HL-60 (cell line): Measurements from ENCODE around the gene SERPINB13.

Source experiments
- DNase-seq, 2 experiments: peaks; one replicate each; pipeline ENCODE4 v3.0.0-alpha.2; 2010 to 2020; ENCODE audit warnings: low read depth in 1 of 2, low spot score in 1 of 2
- H3K27ac ChIP-seq: fragments of 250-450 bp; sonication (Bioruptor Pico); replicated peaks from 2 replicates; pipeline ENCODE4 v1.5.1; 2020; ENCODE audit warnings: mild to moderate bottlenecking, moderate library complexity
- H3K27me3 ChIP-seq: fragments of 250-450 bp; sonication (Bioruptor Pico); 2 replicates; pipeline ENCODE4 v1.5.1; 2021; ENCODE audit warnings: mild to moderate bottlenecking, moderate library complexity; ENCODE audit not compliant: insufficient read depth, poor library complexity, severe bottlenecking
- H3K4me3 ChIP-seq: replicated peaks from 2 replicates; pipeline ENCODE4 v1.5.1; 2011; ENCODE audit warnings: mild to moderate bottlenecking, control low read depth, low read length; ENCODE audit not compliant: insufficient read depth
- GABPA ChIP-seq: IDR thresholded peaks from 2 replicates; pipeline ENCODE4 v1.6.1; 2012; ENCODE audit warnings: low read depth
- POLR2AphosphoS5 ChIP-seq: IDR thresholded peaks from 2 replicates; pipeline ENCODE4 v1.6.1; 2012; ENCODE audit warnings: low read depth
- SPI1 ChIP-seq: IDR thresholded peaks from 2 replicates; pipeline ENCODE4 v1.6.1; 2012; ENCODE audit warnings: low read depth, mild to moderate bottlenecking, borderline replicate concordance
- TF ChIP-seq, protein P1 (sequence below): IDR thresholded peaks from 2 replicates; pipeline ENCODE4 v1.6.1; 2012; ENCODE audit warnings: low read depth; ENCODE audit not compliant: insufficient replicate concordance
- TF ChIP-seq, protein P2 (sequence below): IDR thresholded peaks from one replicate; pipeline ENCODE4 v1.5.1; 2011; ENCODE audit warnings: low read length, control low read depth, inconsistent platforms; ENCODE audit not compliant: insufficient read depth

The SERPINB13 gene

DNA sequence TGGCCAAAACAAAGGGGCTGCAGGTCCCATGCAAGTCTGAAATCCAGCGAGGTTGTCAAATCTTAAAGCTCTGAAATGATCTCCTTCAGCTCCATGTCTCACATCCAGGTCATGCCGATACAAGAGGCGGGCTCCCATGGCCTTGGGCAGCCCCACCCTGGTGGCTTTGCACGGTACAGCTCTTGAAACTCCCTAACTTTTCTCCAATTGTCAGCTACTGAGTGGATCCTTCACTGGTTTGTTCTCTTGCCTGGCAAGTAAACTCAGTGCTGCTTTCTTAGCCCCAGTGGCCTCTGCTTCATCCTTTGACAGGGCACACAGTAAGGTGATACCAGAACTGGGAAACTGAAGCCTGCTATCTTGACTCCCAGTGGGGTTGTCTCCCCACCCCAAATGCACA is 26.3 kb downstream of the SERPINB13 start:
- H3K4me3 ChIP-seq = no peak overlapping the region
- no peaks in the 10 kb centered on the region for H3K27me3 ChIP-seq
- no peak for DNase-seq
- no peak overlapping the region for H3K27ac ChIP-seq
- TF ChIP-seq GABPA (no peak), POLR2AphosphoS5 (no peak), SPI1 (no peak)
- TF ChIP-seq, protein P1, sequence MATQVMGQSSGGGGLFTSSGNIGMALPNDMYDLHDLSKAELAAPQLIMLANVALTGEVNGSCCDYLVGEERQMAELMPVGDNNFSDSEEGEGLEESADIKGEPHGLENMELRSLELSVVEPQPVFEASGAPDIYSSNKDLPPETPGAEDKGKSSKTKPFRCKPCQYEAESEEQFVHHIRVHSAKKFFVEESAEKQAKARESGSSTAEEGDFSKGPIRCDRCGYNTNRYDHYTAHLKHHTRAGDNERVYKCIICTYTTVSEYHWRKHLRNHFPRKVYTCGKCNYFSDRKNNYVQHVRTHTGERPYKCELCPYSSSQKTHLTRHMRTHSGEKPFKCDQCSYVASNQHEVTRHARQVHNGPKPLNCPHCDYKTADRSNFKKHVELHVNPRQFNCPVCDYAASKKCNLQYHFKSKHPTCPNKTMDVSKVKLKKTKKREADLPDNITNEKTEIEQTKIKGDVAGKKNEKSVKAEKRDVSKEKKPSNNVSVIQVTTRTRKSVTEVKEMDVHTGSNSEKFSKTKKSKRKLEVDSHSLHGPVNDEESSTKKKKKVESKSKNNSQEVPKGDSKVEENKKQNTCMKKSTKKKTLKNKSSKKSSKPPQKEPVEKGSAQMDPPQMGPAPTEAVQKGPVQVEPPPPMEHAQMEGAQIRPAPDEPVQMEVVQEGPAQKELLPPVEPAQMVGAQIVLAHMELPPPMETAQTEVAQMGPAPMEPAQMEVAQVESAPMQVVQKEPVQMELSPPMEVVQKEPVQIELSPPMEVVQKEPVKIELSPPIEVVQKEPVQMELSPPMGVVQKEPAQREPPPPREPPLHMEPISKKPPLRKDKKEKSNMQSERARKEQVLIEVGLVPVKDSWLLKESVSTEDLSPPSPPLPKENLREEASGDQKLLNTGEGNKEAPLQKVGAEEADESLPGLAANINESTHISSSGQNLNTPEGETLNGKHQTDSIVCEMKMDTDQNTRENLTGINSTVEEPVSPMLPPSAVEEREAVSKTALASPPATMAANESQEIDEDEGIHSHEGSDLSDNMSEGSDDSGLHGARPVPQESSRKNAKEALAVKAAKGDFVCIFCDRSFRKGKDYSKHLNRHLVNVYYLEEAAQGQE = no peak
- TF ChIP-seq, protein P2, sequence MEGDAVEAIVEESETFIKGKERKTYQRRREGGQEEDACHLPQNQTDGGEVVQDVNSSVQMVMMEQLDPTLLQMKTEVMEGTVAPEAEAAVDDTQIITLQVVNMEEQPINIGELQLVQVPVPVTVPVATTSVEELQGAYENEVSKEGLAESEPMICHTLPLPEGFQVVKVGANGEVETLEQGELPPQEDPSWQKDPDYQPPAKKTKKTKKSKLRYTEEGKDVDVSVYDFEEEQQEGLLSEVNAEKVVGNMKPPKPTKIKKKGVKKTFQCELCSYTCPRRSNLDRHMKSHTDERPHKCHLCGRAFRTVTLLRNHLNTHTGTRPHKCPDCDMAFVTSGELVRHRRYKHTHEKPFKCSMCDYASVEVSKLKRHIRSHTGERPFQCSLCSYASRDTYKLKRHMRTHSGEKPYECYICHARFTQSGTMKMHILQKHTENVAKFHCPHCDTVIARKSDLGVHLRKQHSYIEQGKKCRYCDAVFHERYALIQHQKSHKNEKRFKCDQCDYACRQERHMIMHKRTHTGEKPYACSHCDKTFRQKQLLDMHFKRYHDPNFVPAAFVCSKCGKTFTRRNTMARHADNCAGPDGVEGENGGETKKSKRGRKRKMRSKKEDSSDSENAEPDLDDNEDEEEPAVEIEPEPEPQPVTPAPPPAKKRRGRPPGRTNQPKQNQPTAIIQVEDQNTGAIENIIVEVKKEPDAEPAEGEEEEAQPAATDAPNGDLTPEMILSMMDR = no peak

DNA sequence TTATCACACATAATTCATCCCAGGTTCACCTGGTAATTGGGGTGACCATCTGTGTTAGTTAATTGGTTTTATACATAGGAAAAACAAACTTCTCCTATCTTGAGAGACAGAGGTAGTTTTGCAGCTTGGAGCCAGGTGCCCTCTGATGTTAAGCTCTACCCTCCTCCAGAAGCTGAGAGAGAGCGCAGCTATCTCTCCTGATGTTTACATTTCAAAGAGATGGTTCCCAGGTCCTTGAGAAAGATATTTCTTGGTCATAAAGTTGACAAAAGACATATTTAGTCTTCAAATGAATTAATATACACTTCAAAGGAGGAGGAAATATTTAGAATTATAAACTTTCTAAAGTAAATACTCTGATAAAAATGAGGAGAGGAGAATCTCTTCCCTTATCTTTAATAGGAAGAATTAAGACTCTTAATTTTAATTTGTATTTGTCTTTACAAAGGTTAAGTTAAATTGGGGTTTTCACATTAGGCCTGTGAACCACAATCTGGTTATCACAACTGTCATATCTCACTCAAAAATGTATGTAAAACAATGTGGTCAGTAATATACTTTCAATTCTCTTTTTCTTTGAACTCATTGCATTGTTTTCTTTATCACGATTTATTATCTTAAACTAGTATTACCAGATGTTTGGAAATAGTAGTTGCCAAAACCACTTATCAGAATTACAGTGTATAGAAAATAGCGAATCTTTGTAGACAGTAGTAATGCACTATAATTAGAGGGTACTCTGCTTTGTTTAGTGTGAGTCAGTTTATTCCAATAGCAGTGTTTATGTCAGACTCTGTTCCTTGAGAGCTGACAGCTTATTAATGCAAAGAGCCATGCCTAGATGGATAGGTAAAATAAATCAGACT is 30.1 kb downstream of the SERPINB13 start:
- no peak for TF ChIP-seq SPI1
- TF ChIP-seq GABPA = no peak
- TF ChIP-seq, protein P1 = no peak
- TF ChIP-seq, protein P2 = no peak
- TF ChIP-seq POLR2AphosphoS5 = no peak

DNA sequence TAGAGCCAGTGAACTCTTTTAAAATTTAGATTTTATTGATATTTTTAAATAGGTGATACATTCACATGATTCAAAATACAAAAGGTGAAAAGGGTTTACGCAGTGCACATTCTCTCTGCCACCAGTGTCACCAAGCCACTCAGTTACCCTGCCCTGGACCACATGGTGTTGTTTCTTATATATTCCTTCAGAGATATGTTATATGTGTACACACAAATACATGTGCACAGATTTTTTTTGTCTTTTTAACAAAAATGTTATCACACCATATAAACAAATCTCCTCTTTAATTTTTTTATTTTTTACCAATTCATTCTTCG is 30.7 kb downstream of the SERPINB13 start:
- no peaks in the 10 kb centered on the region for H3K27me3 ChIP-seq
- TF ChIP-seq, protein P1 = no peak
- TF ChIP-seq, protein P2 = no peak
- TF ChIP-seq GABPA = no peak
- TF ChIP-seq SPI1 = no peak
- no peak for TF ChIP-seq POLR2AphosphoS5
- no peak overlapping the region for H3K4me3 ChIP-seq
- no peak overlapping the region for H3K27ac ChIP-seq
- no peak for DNase-seq

More for the DNA sequence above, 30.1 kb downstream of the SERPINB13 start:
- H3K27ac ChIP-seq = no peak overlapping the region
- H3K4me3 ChIP-seq = no peak overlapping the region
- DNase-seq = no peak
- no peaks in the 10 kb centered on the region for H3K27me3 ChIP-seq
